IPS-18c (cell line): Measurements from ENCODE around the gene SGPP2.

Experiments used
- H3K4me3 ChIP-seq: 2 replicates; pipeline ENCODE4 v1.7.0; 2013; ENCODE audit warnings: low read depth, mild to moderate bottlenecking, low read length, moderate library complexity; ENCODE audit not compliant: insufficient read depth
- H3K9me3 ChIP-seq: one replicate; pipeline ENCODE4 v1.6.1; 2013; ENCODE audit warnings: mild to moderate bottlenecking, low read length, moderate library complexity; ENCODE audit not compliant: control insufficient read depth, insufficient read depth

SGPP2 gene

GRCh38 chr2:222545823-222546795, 121.8 kb downstream of the SGPP2 start:
- Histone ChIP-seq H3K4me3 (no peak overlapping the region), H3K9me3 (no peaks in the 10 kb centered on the region)

GRCh38 chr2:222547083-222547482, 122.7 kb downstream of the SGPP2 start:
- Histone ChIP-seq H3K4me3 (no peak overlapping the region), H3K9me3 (no peaks in the 10 kb centered on the region)

- no peaks in the 10 kb centered on the region for H3K9me3 ChIP-seq
- H3K4me3 ChIP-seq: no peak overlapping the region
Observed at GRCh38 chr2:222548992-222549391, 124.6 kb downstream of the SGPP2 start.

- Histone ChIP-seq H3K9me3 (no peaks in the 10 kb centered on the region), H3K4me3 (no peak overlapping the region)
Observed at GRCh38 chr2:222554517-222554916, 130.2 kb downstream of the SGPP2 start.

- H3K9me3 ChIP-seq: no peaks in the 10 kb centered on the region
- H3K4me3 ChIP-seq: no peak overlapping the region
Observed at GRCh38 chr2:222561151-222561550, 136.8 kb downstream of the SGPP2 start.

- H3K9me3 ChIP-seq: no peaks in the 10 kb centered on the region
- H3K4me3 ChIP-seq: no peak overlapping the region
Observed at GRCh38 chr2:222561817-222562645, 137.7 kb downstream of the SGPP2 start.

GRCh38 chr2:222563106-222563718, 138.9 kb downstream of the SGPP2 start:
- Histone ChIP-seq H3K9me3 (no peaks in the 10 kb centered on the region), H3K4me3 (no peak overlapping the region)

GRCh38 chr2:222563936-222564335, 139.6 kb downstream of the SGPP2 start:
- Histone ChIP-seq H3K4me3 (no peak overlapping the region), H3K9me3 (no peaks in the 10 kb centered on the region)

- H3K4me3 ChIP-seq: no peak overlapping the region
- no peaks in the 10 kb centered on the region for H3K9me3 ChIP-seq
Observed at GRCh38 chr2:222566229-222566628, 141.9 kb downstream of the SGPP2 start.

- H3K4me3 ChIP-seq: no peak overlapping the region
- H3K9me3 ChIP-seq: no peaks in the 10 kb centered on the region
Observed at GRCh38 chr2:222568865-222569264, 144.5 kb downstream of the SGPP2 start.

GRCh38 chr2:222569826-222570225, 145.5 kb downstream of the SGPP2 start:
- no peaks in the 10 kb centered on the region for H3K9me3 ChIP-seq
- H3K4me3 ChIP-seq: no peak overlapping the region

- Histone ChIP-seq H3K4me3 (no peak overlapping the region), H3K9me3 (no peaks in the 10 kb centered on the region)
Observed at GRCh38 chr2:222572264-222572721, 147.9 kb downstream of the SGPP2 start.

- no peak overlapping the region for H3K4me3 ChIP-seq
Observed at GRCh38 chr2:222572751-222573174, 148.4 kb downstream of the SGPP2 start.

GRCh38 chr2:222575618-222576017, 151.3 kb downstream of the SGPP2 start:
- Histone ChIP-seq H3K4me3 (no peak overlapping the region), H3K9me3 (no peaks in the 10 kb centered on the region)

More at GRCh38 chr2:222572751-222573174, 148.4 kb downstream of the SGPP2 start:
- H3K9me3 ChIP-seq: no peaks in the 10 kb centered on the region

- Histone ChIP-seq H3K9me3 (no peaks in the 10 kb centered on the region), H3K4me3 (no peak overlapping the region)
Observed at GRCh38 chr2:222576171-222577081, 152.1 kb downstream of the SGPP2 start.

GRCh38 chr2:222577341-222577740, 153.0 kb downstream of the SGPP2 start:
- no peaks in the 10 kb centered on the region for H3K9me3 ChIP-seq
- no peak overlapping the region for H3K4me3 ChIP-seq
